Smooth muscle cell (in vitro differentiated cells): Measurements from ENCODE around the gene PALD1. TPM values are rescaled to one million over a fixed set of nuclear protein-coding genes. Genes with fewer than 3 reads are reported as not detected.

Experiments
- DNase-seq: peaks from one replicate; lab custom pipeline; 2025; ENCODE audit not compliant: unreplicated experiment; lab: John Stamatoyannopoulos, UW
- H2AFZ ChIP-seq: fragments of 200-600 bp; sonication (generic); 2 replicates; pipeline ENCODE4 v1.6.0; 2016; ENCODE audit warnings: antibody characterized with exemption, low read depth, mild to moderate bottlenecking
- H3F3A ChIP-seq: fragments of 200-600 bp; sonication (generic); 2 replicates; pipeline ENCODE4 v1.6.0; 2017; ENCODE audit warnings: antibody characterized with exemption, low read depth
- H3K27ac ChIP-seq: fragments of 200-600 bp; sonication (generic); 2 replicates; pipeline ENCODE4 v1.5.1; 2016; ENCODE audit warnings: low read depth, mild to moderate bottlenecking
- H3K27me3 ChIP-seq: fragments of 200-600 bp; sonication (generic); 2 replicates; pipeline ENCODE4 v1.6.1; 2016; ENCODE audit warnings: low read depth, mild to moderate bottlenecking
- H3K36me3 ChIP-seq: fragments of 200-600 bp; sonication (generic); 2 replicates; pipeline ENCODE4 v1.5.1; 2016; ENCODE audit warnings: low read depth
- H3K4me1 ChIP-seq: fragments of 200-600 bp; sonication (generic); 2 replicates; pipeline ENCODE4 v1.5.1; 2016; ENCODE audit warnings: low read depth
- H3K4me2 ChIP-seq: fragments of 200-600 bp; sonication (generic); 2 replicates; pipeline ENCODE4 v1.6.0; 2016; ENCODE audit warnings: mild to moderate bottlenecking
- H3K4me3 ChIP-seq: fragments of 200-600 bp; sonication (generic); 2 replicates; pipeline ENCODE4 v1.5.1; 2016; ENCODE audit warnings: mild to moderate bottlenecking
- H3K79me2 ChIP-seq: fragments of 200-600 bp; sonication (generic); 2 replicates; pipeline ENCODE4 v1.6.0; 2016; ENCODE audit warnings: low read depth, mild to moderate bottlenecking
- H3K9ac ChIP-seq: fragments of 200-600 bp; sonication (generic); 2 replicates; pipeline ENCODE4 v1.6.0; 2016; ENCODE audit warnings: low read depth
- H3K9me3 ChIP-seq: fragments of 200-600 bp; sonication (generic); replicated peaks from 2 replicates; pipeline ENCODE4 v1.5.1; 2016; ENCODE audit warnings: low read depth
- H4K20me1 ChIP-seq: fragments of 200-600 bp; sonication (generic); 2 replicates; pipeline ENCODE4 v1.6.0; 2016; ENCODE audit warnings: low read depth
- CTCF ChIP-seq: fragments of 200-600 bp; sonication (generic); IDR thresholded peaks from 2 replicates; pipeline ENCODE4 v1.5.1; 2017; ENCODE audit warnings: borderline replicate concordance, mild to moderate bottlenecking, antibody characterized with exemption; ENCODE audit not compliant: insufficient read depth, poor library complexity, severe bottlenecking
- WGBS: methylation state at CpG from one replicate; pipeline ENCODE4 v1.1.7; 2016; ENCODE audit warnings: low lambda C conversion rate; 5-methylcytosine and 5-hydroxymethylcytosine counted together
- polyA plus RNA-seq: library from polyadenylated mRNA; unstranded; fragments of >200 nt; fragmentation: Nextera tagmentation; extraction: Ambion mirVana; gene quantifications from 2 replicates; pipeline ENCODE4 v1.2.1, GENCODE V29; 2016
- total RNA-seq: library from RNA; depleted of rRNA; stranded (reverse); fragments of >200 nt; gene quantifications from 2 replicates; pipeline ENCODE4 v1.2.3, GENCODE V29; 2014

PALD1 gene
- total and polyA plus RNA-seq, 2 experiments from 2014 or later = 1.4 to 2.2 TPM

GRCh38 chr10:70462349-70462984 lies 16.1 kb upstream of the PALD1 start:
- DNase-seq = no peak

GRCh38 chr10:70465278-70465677 lies 13.3 kb upstream of the PALD1 start:
- H3K79me2 ChIP-seq = no peaks in the 10 kb centered on the region
- no peak for DNase-seq

More at GRCh38 chr10:70462349-70462984, 16.1 kb upstream of the PALD1 start:
- Histone ChIP-seq H3K79me2 (no peaks in the 10 kb centered on the region), H3K36me3 (no peaks in the 10 kb centered on the region), H3K9me3 (no peaks in the 10 kb centered on the region), H4K20me1 (no peaks in the 10 kb centered on the region), H3K9ac (no peak overlapping the region), H3F3A (no peaks in the 10 kb centered on the region), H3K4me2 (no peak overlapping the region), H3K4me3 (no peak overlapping the region), H3K27ac (no peak overlapping the region), H3K4me1 (peaks cover 8% of the 10 kb centered on the region), H3K27me3 (no peaks in the 10 kb centered on the region), H2AFZ (no peak overlapping the region)
- 84% methylated on average over 4 of the region's 4 CpGs for WGBS
- no peak for TF ChIP-seq CTCF

GRCh38 chr10:70465832-70466231 lies 12.7 kb upstream of the PALD1 start:
- 82% methylated on average over 2 of the region's 2 CpGs for WGBS
- no peak for DNase-seq
- TF ChIP-seq CTCF = no peak
- H3K4me1 ChIP-seq = no peaks in the 10 kb centered on the region
- no peaks in the 10 kb centered on the region for H4K20me1 ChIP-seq
- no peaks in the 10 kb centered on the region for H3K27me3 ChIP-seq
- no peak overlapping the region for H3K9ac ChIP-seq
- no peak overlapping the region for H3K4me3 ChIP-seq
- no peaks in the 10 kb centered on the region for H3F3A ChIP-seq
- H3K9me3 ChIP-seq = no peaks in the 10 kb centered on the region
- H3K79me2 ChIP-seq = no peaks in the 10 kb centered on the region
- no peak overlapping the region for H3K4me2 ChIP-seq
- H3K27ac ChIP-seq = no peak overlapping the region
- H3K36me3 ChIP-seq = no peaks in the 10 kb centered on the region
- no peak overlapping the region for H2AFZ ChIP-seq

More at GRCh38 chr10:70465278-70465677, 13.3 kb upstream of the PALD1 start:
- H3K4me1 ChIP-seq = no peaks in the 10 kb centered on the region
- no peaks in the 10 kb centered on the region for H3K9me3 ChIP-seq
- H3K27ac ChIP-seq = no peak overlapping the region
- H3K4me2 ChIP-seq = no peak overlapping the region
- H4K20me1 ChIP-seq = no peaks in the 10 kb centered on the region
- H2AFZ ChIP-seq = no peak overlapping the region
- no peaks in the 10 kb centered on the region for H3K27me3 ChIP-seq
- H3K36me3 ChIP-seq = no peaks in the 10 kb centered on the region
- 97% methylated on average over 4 of the region's 4 CpGs for WGBS
- no peaks in the 10 kb centered on the region for H3F3A ChIP-seq
- no peak overlapping the region for H3K9ac ChIP-seq
- no peak for TF ChIP-seq CTCF
- no peak overlapping the region for H3K4me3 ChIP-seq

GRCh38 chr10:70466951-70467350 lies 11.6 kb upstream of the PALD1 start:
- Histone ChIP-seq H4K20me1 (no peaks in the 10 kb centered on the region), H3K27me3 (no peaks in the 10 kb centered on the region), H2AFZ (no peak overlapping the region), H3K9ac (no peak overlapping the region), H3K79me2 (no peaks in the 10 kb centered on the region), H3F3A (no peaks in the 10 kb centered on the region), H3K36me3 (no peaks in the 10 kb centered on the region), H3K4me3 (no peak overlapping the region), H3K4me2 (no peak overlapping the region), H3K27ac (no peak overlapping the region), H3K4me1 (no peaks in the 10 kb centered on the region), H3K9me3 (no peaks in the 10 kb centered on the region)
- no peak for DNase-seq
- 88% methylated on average over 3 of the region's 3 CpGs for WGBS
- TF ChIP-seq CTCF = no peak
